ENCODE data around the gene LAMA3.

DNA sequence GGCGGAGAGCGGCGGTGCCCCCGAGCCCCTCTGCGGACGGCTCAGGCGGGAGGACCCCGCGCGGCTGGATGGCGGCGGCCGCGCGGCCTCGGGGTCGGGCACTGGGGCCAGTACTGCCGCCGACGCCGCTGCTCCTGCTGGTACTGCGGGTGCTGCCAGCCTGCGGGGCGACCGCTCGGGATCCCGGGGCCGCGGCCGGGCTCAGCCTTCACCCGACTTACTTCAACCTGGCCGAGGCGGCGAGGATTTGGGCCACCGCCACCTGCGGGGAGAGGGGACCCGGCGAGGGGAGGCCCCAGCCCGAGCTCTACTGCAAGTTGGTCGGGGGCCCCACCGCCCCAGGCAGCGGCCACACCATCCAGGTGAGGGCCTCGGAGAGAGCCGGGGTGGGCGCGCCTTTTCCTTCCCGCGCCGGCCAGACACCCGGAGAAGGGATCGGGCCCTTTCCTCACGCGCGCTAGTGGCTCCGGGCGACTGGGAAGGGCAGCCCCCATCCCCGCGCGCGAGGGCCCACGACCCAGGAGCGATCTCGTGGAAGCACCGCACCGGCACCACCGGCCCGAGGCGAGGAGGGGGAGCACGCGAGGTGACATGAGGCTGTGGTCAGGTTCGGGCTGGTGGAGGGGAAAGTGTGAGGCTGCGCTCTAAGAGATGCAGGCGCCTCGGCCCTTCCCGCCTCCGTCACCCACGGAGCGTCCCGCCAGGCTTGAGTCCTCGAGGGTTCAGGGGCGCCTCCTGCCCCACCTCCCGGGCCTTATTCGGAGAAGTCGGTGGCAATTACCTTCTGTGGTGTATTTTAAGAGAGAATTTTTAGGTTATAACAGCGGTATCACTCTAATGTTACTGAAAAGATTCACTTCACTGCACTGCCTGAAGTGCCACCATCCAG, 607 bp downstream of the LAMA3 start:
- no peak for TF ChIP-seq ELF1 (IDR thresholded peaks at IDR 0.05)
- TF ChIP-seq, protein P1, sequence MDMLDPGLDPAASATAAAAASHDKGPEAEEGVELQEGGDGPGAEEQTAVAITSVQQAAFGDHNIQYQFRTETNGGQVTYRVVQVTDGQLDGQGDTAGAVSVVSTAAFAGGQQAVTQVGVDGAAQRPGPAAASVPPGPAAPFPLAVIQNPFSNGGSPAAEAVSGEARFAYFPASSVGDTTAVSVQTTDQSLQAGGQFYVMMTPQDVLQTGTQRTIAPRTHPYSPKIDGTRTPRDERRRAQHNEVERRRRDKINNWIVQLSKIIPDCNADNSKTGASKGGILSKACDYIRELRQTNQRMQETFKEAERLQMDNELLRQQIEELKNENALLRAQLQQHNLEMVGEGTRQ (IDR thresholded peaks at IDR 0.05; ENCODE audit: borderline replicate concordance, low read depth, low read length): no peak

All from SK-N-SH (cell line).